Measurements from ENCODE around the gene ZBTB3.
A peak's percentile ranks its signal among the peaks of the same experiment; 100 is the strongest.
"Not testable (repeated sequence)": the region's sequence is repeated elsewhere in the genome, so short reads cannot be mapped to it uniquely, and the experiment has no call there.

The ZBTB3 gene

DNA sequence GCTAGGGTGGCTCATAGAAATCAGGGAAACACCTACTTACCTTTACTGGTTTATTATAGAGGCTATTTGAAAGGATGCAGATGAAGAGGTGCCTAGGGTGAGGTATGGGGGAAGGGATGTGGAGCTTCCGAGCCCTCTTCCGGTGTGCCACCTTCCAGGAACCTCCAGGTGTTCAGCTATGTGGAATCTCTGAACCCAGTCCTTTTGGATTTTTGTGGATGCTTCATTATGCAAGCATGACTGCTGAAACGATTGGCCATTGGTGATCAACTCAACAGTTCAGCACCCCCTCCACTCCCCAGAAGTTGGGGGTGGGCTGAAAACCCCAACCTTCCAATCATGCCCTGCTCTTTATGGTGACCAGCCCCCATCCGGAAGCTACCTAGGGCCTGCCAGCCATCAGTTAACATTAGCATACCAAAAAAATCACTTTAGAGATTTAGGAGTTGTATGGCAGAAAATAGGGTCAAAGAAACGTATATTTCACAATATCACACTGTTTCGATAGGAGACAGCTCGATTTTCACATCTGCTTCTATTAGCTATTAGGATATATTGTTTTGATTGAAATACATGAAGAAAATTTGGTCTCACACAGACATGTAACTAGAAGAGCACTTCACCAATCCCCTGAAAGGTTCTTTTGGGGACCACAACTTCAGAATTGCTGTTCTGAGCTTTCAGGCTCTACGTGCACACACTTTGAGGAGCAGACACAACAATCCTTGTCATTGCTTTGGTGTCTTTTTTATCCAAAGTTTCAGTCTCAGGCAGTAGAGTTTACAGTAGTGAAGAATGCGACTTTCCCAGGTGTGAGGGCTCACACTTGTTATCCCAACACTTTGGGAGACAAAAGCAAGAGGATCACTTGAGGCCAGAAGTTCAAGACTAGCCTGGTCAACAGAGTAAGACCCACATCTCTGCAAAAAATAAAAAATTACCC, 4.2 kb upstream of the ZBTB3 start:
- H3K9me3 ChIP-seq (ENCODE audit: control insufficient read depth, low read length): no peaks in the 10 kb centered on the region
- no peak overlapping the region for H3K4me3 ChIP-seq (ENCODE audit: insufficient read depth, low read depth, low read length)
- H3K27ac ChIP-seq (ENCODE audit: insufficient read depth, low read depth, low read length, poor library complexity, severe bottlenecking): no peak overlapping the region
- peaks cover 9% of the 10 kb centered on the region for H3K4me1 ChIP-seq (ENCODE audit: control insufficient read depth, insufficient read depth, low read length)
- H3K27me3 ChIP-seq (ENCODE audit: control insufficient read depth, insufficient read depth, low read length, poor library complexity, severe bottlenecking): no peaks in the 10 kb centered on the region
- H3K36me3 ChIP-seq (ENCODE audit: control insufficient read depth, insufficient read depth, low read length): no peaks in the 10 kb centered on the region
- 57 to 58% methylated on average over 7 to 8 of the region's 9 CpGs for WGBS, 2 experiments

DNA sequence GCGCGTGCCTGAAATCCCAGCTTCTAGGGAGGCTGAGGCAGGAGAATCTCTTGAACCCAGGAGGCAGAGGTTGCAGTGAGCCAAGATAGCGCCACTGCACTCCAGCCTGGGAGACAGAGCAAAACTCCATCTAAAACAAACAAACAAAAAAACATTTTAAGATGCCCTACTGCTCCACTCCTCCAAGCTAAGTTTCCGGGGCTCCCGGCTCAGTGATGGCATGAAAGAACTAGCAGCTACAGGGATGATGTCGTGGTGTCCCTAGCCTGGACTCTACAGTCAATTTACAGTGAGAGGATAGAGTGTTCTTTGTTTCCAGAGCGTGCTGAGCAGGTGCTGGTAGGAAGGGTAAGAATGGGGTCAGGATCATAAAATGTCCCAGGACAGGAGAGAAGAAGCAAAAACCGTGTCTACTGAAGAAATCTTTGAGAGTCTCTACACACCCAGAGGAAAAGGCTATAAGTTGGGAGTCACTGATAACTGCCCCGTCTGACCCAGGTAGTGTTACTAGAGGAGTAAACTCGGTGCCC, 1.2 kb upstream of the ZBTB3 start:
- Histone ChIP-seq H3K4me1 (ENCODE audit: control insufficient read depth, insufficient read depth, low read length) (peaks cover 6% of the 10 kb centered on the region), H3K27me3 (ENCODE audit: control insufficient read depth, insufficient read depth, low read length, poor library complexity, severe bottlenecking) (no peaks in the 10 kb centered on the region), H3K27ac (ENCODE audit: insufficient read depth, low read depth, low read length, poor library complexity, severe bottlenecking) (no peak overlapping the region), H3K4me3 (ENCODE audit: insufficient read depth, low read depth, low read length) (no peak overlapping the region), H3K36me3 (ENCODE audit: control insufficient read depth, insufficient read depth, low read length) (peaks cover 6% of the 10 kb centered on the region), H3K9me3 (ENCODE audit: control insufficient read depth, low read length) (no peaks in the 10 kb centered on the region)
- WGBS, 2 experiments: 92 to 93% methylated on average over 10 of the region's 10 CpGs

DNA sequence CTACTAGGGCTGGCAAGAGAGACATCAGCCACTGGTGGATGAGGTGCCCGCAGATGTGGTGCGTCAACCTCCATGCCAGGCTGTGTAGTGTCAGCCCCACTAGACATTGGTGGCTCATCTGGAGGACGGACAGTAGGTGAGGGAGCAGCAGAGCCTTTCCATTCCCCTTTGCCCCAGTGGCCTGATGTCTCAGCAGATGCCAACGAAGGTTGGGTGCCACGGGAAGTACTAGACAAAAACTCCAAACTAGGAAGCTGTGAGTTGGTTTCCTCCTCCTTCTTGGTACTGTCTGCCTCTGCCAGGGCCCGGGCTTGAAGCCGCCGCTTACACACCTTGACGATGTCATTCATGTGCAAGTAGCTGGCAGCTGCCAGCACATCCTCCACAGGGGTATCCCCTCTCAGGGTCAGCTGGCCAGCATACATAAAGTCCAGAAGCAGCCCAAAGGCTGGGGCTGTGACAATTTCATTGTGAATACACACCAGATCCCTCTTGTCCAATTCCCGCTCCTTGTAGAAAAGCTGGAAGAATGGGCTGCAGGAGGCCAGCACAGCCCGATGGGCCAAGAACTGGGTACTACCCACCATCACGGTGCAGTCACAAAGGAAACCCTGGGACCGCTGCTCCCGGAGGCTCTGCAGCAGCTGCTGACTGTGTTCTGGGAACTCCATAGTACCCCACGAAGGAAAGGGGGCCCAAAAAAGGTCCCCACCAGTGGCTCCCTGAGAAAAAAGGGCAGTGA, 795 bp downstream of the ZBTB3 start:
- Histone ChIP-seq H3K36me3 (ENCODE audit: control insufficient read depth, insufficient read depth, low read length) (peaks cover 6% of the 10 kb centered on the region), H3K27me3 (ENCODE audit: control insufficient read depth, insufficient read depth, low read length, poor library complexity, severe bottlenecking) (no peaks in the 10 kb centered on the region), H3K4me3 (ENCODE audit: insufficient read depth, low read depth, low read length) (peak overlapping the region; percentile 92), H3K4me1 (ENCODE audit: control insufficient read depth, insufficient read depth, low read length) (peaks cover 6% of the 10 kb centered on the region), H3K27ac (ENCODE audit: insufficient read depth, low read depth, low read length, poor library complexity, severe bottlenecking) (peak overlapping the region; percentile 16), H3K9me3 (ENCODE audit: control insufficient read depth, low read length) (no peaks in the 10 kb centered on the region)
- 90% methylated on average over 15 of the region's 15 CpGs for WGBS, 2 experiments

DNA sequence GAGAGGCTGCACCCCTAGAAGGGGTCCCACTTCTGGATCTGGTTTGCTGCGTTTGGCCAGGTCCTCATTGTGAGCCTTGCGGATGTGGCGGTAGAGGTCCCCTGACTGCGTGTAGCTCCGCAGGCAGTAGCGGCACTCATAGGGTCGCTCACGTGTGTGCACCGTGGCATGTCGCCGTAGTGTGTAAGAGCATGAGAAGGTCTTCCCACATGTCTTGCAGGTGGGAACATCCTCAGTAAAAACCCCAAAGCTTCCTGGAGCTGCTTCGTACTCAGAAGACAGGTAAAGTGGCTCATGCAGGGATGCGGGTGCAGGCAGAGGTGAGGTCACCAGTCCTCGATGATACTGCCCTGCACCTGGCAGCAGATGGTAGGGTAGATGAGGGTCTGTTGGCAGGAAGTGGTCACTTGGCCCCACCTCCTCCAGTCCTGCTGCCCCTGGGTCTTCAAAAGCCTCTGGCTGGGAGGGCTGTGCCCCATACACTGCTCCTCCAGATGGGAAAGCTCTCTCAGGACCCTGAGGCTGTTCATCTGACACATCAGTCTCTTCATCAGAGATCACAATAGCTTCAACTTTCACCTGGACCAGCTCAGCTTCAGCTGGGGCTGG, 1.7 kb downstream of the ZBTB3 start:
- 94 to 97% methylated on average over 14 of the region's 14 CpGs for WGBS, 2 experiments
- Histone ChIP-seq H3K9me3 (ENCODE audit: control insufficient read depth, low read length) (no peaks in the 10 kb centered on the region), H3K4me3 (ENCODE audit: insufficient read depth, low read depth, low read length) (no peak overlapping the region), H3K27me3 (ENCODE audit: control insufficient read depth, insufficient read depth, low read length, poor library complexity, severe bottlenecking) (no peaks in the 10 kb centered on the region), H3K4me1 (ENCODE audit: control insufficient read depth, insufficient read depth, low read length) (peaks cover 6% of the 10 kb centered on the region), H3K36me3 (ENCODE audit: control insufficient read depth, insufficient read depth, low read length) (peaks cover 6% of the 10 kb centered on the region), H3K27ac (ENCODE audit: insufficient read depth, low read depth, low read length, poor library complexity, severe bottlenecking) (no peak overlapping the region)

- not testable (repeated sequence) for H3K36me3 ChIP-seq (ENCODE audit: control insufficient read depth, insufficient read depth, low read length); H3K27ac ChIP-seq (ENCODE audit: insufficient read depth, low read depth, low read length, poor library complexity, severe bottlenecking); H3K27me3 ChIP-seq (ENCODE audit: control insufficient read depth, insufficient read depth, low read length, poor library complexity, severe bottlenecking); H3K4me3 ChIP-seq (ENCODE audit: insufficient read depth, low read depth, low read length); H3K4me1 ChIP-seq (ENCODE audit: control insufficient read depth, insufficient read depth, low read length); H3K9me3 ChIP-seq (ENCODE audit: control insufficient read depth, low read length)
- WGBS, 2 experiments: 93 to 94% methylated on average over 5 of the region's 5 CpGs
Observed at GRCh38 chr11:62749931-62750330, 4.0 kb downstream of the ZBTB3 start.

- Histone ChIP-seq H3K9me3 (ENCODE audit: control insufficient read depth, low read length) (no peaks in the 10 kb centered on the region), H3K4me3 (ENCODE audit: insufficient read depth, low read depth, low read length) (no peak overlapping the region), H3K4me1 (ENCODE audit: control insufficient read depth, insufficient read depth, low read length) (no peaks in the 10 kb centered on the region), H3K27ac (ENCODE audit: insufficient read depth, low read depth, low read length, poor library complexity, severe bottlenecking) (no peak overlapping the region), H3K36me3 (ENCODE audit: control insufficient read depth, insufficient read depth, low read length) (peaks cover 5% of the 10 kb centered on the region), H3K27me3 (ENCODE audit: control insufficient read depth, insufficient read depth, low read length, poor library complexity, severe bottlenecking) (no peaks in the 10 kb centered on the region)
- WGBS, 2 experiments: 92 to 93% methylated on average over 7 to 9 of the region's 9 CpGs
Observed at GRCh38 chr11:62747475-62748160, 6.3 kb downstream of the ZBTB3 start.

- H3K27me3 ChIP-seq (ENCODE audit: control insufficient read depth, insufficient read depth, low read length, poor library complexity, severe bottlenecking): no peaks in the 10 kb centered on the region
- no peaks in the 10 kb centered on the region for H3K9me3 ChIP-seq (ENCODE audit: control insufficient read depth, low read length)
- no peak overlapping the region for H3K27ac ChIP-seq (ENCODE audit: insufficient read depth, low read depth, low read length, poor library complexity, severe bottlenecking)
- H3K4me3 ChIP-seq (ENCODE audit: insufficient read depth, low read depth, low read length): no peak overlapping the region
- peaks cover 31% of the 10 kb centered on the region for H3K36me3 ChIP-seq (ENCODE audit: control insufficient read depth, insufficient read depth, low read length)
- H3K4me1 ChIP-seq (ENCODE audit: control insufficient read depth, insufficient read depth, low read length): no peaks in the 10 kb centered on the region
Observed at GRCh38 chr11:62737196-62737595, 16.8 kb downstream of the ZBTB3 start.

- H3K4me1 ChIP-seq (ENCODE audit: control insufficient read depth, insufficient read depth, low read length): peaks cover 5% of the 10 kb centered on the region
- WGBS, 2 experiments: 86 to 93% methylated on average over 2 of the region's 2 CpGs
- H3K27ac ChIP-seq (ENCODE audit: insufficient read depth, low read depth, low read length, poor library complexity, severe bottlenecking): no peak overlapping the region
- H3K4me3 ChIP-seq (ENCODE audit: insufficient read depth, low read depth, low read length): no peak overlapping the region
- no peaks in the 10 kb centered on the region for H3K27me3 ChIP-seq (ENCODE audit: control insufficient read depth, insufficient read depth, low read length, poor library complexity, severe bottlenecking)
- H3K36me3 ChIP-seq (ENCODE audit: control insufficient read depth, insufficient read depth, low read length): peaks cover 21% of the 10 kb centered on the region
- no peaks in the 10 kb centered on the region for H3K9me3 ChIP-seq (ENCODE audit: control insufficient read depth, low read length)
Observed at GRCh38 chr11:62732830-62733229, 21.1 kb downstream of the ZBTB3 start.

DNA sequence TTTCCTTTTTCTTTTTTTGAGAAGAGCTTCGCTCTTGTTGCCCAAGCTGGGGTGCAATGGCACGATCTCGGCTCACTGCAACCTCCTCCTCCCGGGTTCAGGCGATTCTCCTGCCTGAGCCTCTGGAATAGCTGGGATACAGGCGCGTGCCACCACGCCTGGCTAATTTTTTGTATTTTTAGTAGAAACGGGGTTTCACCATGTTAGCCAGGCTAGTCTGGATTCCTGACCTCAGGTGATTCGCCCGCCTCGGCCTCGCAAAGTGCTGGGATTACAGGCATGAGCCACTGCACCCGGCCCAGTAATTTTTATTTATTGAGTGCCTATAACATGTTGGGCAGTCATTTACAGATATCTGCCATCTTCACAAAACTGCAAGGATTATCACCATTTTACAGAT, 23.9 kb downstream of the ZBTB3 start:
- H3K27ac ChIP-seq (ENCODE audit: insufficient read depth, low read depth, low read length, poor library complexity, severe bottlenecking); H3K4me3 ChIP-seq (ENCODE audit: insufficient read depth, low read depth, low read length); H3K9me3 ChIP-seq (ENCODE audit: control insufficient read depth, low read length); H3K4me1 ChIP-seq (ENCODE audit: control insufficient read depth, insufficient read depth, low read length); H3K27me3 ChIP-seq (ENCODE audit: control insufficient read depth, insufficient read depth, low read length, poor library complexity, severe bottlenecking): not testable (repeated sequence)
- peaks cover 16% of the 10 kb centered on the region for H3K36me3 ChIP-seq (ENCODE audit: control insufficient read depth, insufficient read depth, low read length)
- 93% methylated on average over 14 of the region's 14 CpGs for WGBS, 2 experiments
